HCT116 (cell line): ENCODE measurements around the gene CD44. TPM values are rescaled to one million over a fixed set of nuclear protein-coding genes. Genes with fewer than 3 reads are reported as not detected.
A peak's percentile ranks its signal among the peaks of the same experiment; 100 is the strongest.

Experiments used
- ATAC-seq: fragments of 200-7000 bp; cut with Tn5 transposase; 2 replicates; pipeline ENCODE4 v1.9.1; 2020; ENCODE audit warnings: mild to moderate bottlenecking, moderate library complexity
- BruUV-seq: library from RNA; stranded (reverse); fragments of 400-500 nt; replicated peaks from 2 replicates; lab custom pipeline; 2021; lab: Mats Ljungman, UMichigan
- CTCF ChIA-PET: fragments of 300-600 bp; sonication (Branson Sonifier 250); formaldehyde crosslinking; loops from one replicate; lab custom pipeline; 2021; ENCODE audit warnings: antibody characterized with exemption; lab: Charles Lee
- POLR2A ChIA-PET: fragments of 300-600, 350-600 bp; sonication (Branson Sonifier 250); formaldehyde crosslinking; loops from one replicate; lab custom pipeline; 2021; ENCODE audit warnings: antibody characterized with exemption; lab: Charles Lee
- RAD21 ChIA-PET, 2 experiments: fragments of 300-600 bp; sonication (Branson Sonifier 250); formaldehyde crosslinking; loops; one replicate each; lab custom pipeline; 2023; ENCODE audit warnings: low total read pairs in 2 of 2; ENCODE audit not compliant: uncharacterized antibody in 2 of 2, unreplicated experiment in 2 of 2, low non-redundant PET in 1 of 2; lab: Charles Lee
- DNase-seq: peaks from one replicate; pipeline ENCODE4 v3.0.0-alpha.2; 2010; ENCODE audit warnings: low read depth, low spot score
- H2AFZ ChIP-seq: fragments of 200-600 bp; shearing (Covaris generic), sonication (generic); 2 replicates; pipeline ENCODE4 v1.6.1; 2017; ENCODE audit warnings: low read depth, mixed run types, mixed read lengths, antibody characterized with exemption, low read length; ENCODE audit not compliant: poor library complexity, severe bottlenecking
- H3K27ac ChIP-seq: 2 replicates; pipeline ENCODE4 v1.5.1; 2012; ENCODE audit warnings: low read depth, low read length
- H3K27me3 ChIP-seq: fragments of 200-600 bp; sonication (generic); 2 replicates; pipeline ENCODE4 v1.6.1; 2016; ENCODE audit warnings: mixed run types, low read length, mixed read lengths; ENCODE audit not compliant: insufficient read depth
- H3K36me3 ChIP-seq, 2 experiments: fragments of 200-500 bp in 1 of 2; fragments of 200-600 bp in 1 of 2; sonication (Bioruptor generic) in 1 of 2; sonication (generic) in 1 of 2; 2 replicates each; pipeline versions ENCODE4 v1.5.1 to v1.6.1; 2014 to 2016; ENCODE audit warnings: low read length in 2 of 2, inconsistent platforms in 1 of 2, mixed read lengths in 1 of 2, mixed run types in 1 of 2; ENCODE audit not compliant: insufficient read depth in 2 of 2, control insufficient read depth in 1 of 2
- H3K4me1 ChIP-seq, 2 experiments: fragments of 200-600 bp in 1 of 2; sonication (generic) in 1 of 2; 2 replicates each; pipeline versions ENCODE4 v1.5.1 to v1.6.1; 2012 to 2017; ENCODE audit warnings: low read length in 2 of 2, inconsistent platforms in 1 of 2, mild to moderate bottlenecking in 1 of 2, mixed read lengths in 1 of 2, mixed run types in 1 of 2, moderate library complexity in 1 of 2; ENCODE audit not compliant: insufficient read depth in 2 of 2, control insufficient read depth in 1 of 2
- H3K4me2 ChIP-seq: fragments of 200-600 bp; sonication (generic); 2 replicates; pipeline ENCODE4 v1.6.1; 2017; ENCODE audit warnings: mixed run types, low read length, mixed read lengths
- H3K4me3 ChIP-seq, 2 experiments: fragments of 200-600 bp in 1 of 2; sonication (generic) in 1 of 2; replicated peaks in 1 of 2; 2 replicates each; pipeline ENCODE4 v1.5.1; 2011 to 2016; ENCODE audit warnings: low read length in 2 of 2, control low read depth in 1 of 2, low read depth in 1 of 2, mild to moderate bottlenecking in 1 of 2, mixed read lengths in 1 of 2, mixed run types in 1 of 2
- H3K79me2 ChIP-seq: fragments of 200-600 bp; sonication (generic); 2 replicates; pipeline ENCODE4 v1.6.1; 2017; ENCODE audit warnings: mild to moderate bottlenecking, mixed run types, low read length, moderate library complexity, mixed read lengths; ENCODE audit not compliant: insufficient read depth
- H3K9ac ChIP-seq: fragments of 200-600 bp; sonication (generic); 2 replicates; pipeline ENCODE4 v1.6.1; 2016; ENCODE audit warnings: low read length, mixed read lengths
- H3K9me2 ChIP-seq: fragments of 200-600 bp; sonication (generic), shearing (Covaris generic); 2 replicates; pipeline ENCODE4 v1.6.1; 2017; ENCODE audit warnings: mixed run types, mild to moderate bottlenecking, moderate library complexity; ENCODE audit not compliant: insufficient read depth
- H3K9me3 ChIP-seq, 2 experiments: fragments of 200-500 bp in 1 of 2; fragments of 200-600 bp in 1 of 2; sonication (Bioruptor generic) in 1 of 2; sonication (generic) in 1 of 2; 2 replicates each; pipeline ENCODE4 v1.6.1; 2014 to 2017; ENCODE audit warnings: low read length in 2 of 2, mixed read lengths in 2 of 2, inconsistent platforms in 1 of 2, low read depth in 1 of 2, mild to moderate bottlenecking in 1 of 2, mixed run types in 1 of 2, moderate library complexity in 1 of 2; ENCODE audit not compliant: control insufficient read depth in 1 of 2, insufficient read depth in 1 of 2
- H4K20me1 ChIP-seq: fragments of 200-600 bp; sonication (generic), shearing (Covaris generic); 2 replicates; pipeline ENCODE4 v1.6.1; 2017; ENCODE audit warnings: mixed run types, mild to moderate bottlenecking, moderate library complexity; ENCODE audit not compliant: insufficient read depth
- ATF3 ChIP-seq: IDR thresholded peaks from 2 replicates; pipeline ENCODE4 v1.6.1; 2012
- CBX3 ChIP-seq: IDR thresholded peaks from 2 replicates; pipeline ENCODE4 v1.6.1; 2012; ENCODE audit warnings: low read depth
- CTCF ChIP-seq, 3 experiments: fragments of 200-600 bp in 1 of 3; sonication (generic) in 1 of 3; IDR thresholded peaks in 2 of 3; conservative IDR thresholded peaks in 1 of 3; 2 replicates each; pipeline ENCODE4 v1.5.1; 2012 to 2017; ENCODE audit warnings: low read depth in 2 of 3, low read length in 2 of 3, antibody characterized with exemption in 1 of 3, borderline replicate concordance in 1 of 3, control low read depth in 1 of 3, mild to moderate bottlenecking in 1 of 3, mixed read lengths in 1 of 3, mixed run types in 1 of 3, moderate library complexity in 1 of 3; ENCODE audit not compliant: insufficient read depth in 1 of 3
- MAX ChIP-seq: IDR thresholded peaks from 2 replicates; pipeline ENCODE4 v1.6.1; 2012
- RAD21 ChIP-seq: IDR thresholded peaks from 2 replicates; pipeline ENCODE4 v1.6.1; 2012; ENCODE audit warnings: low read depth, mild to moderate bottlenecking
- REST ChIP-seq: IDR thresholded peaks from 2 replicates; pipeline ENCODE4 v1.6.1; 2012; ENCODE audit warnings: low read depth
- SRF ChIP-seq: IDR thresholded peaks from 2 replicates; pipeline ENCODE4 v1.6.1; 2012; ENCODE audit warnings: low read depth
- YY1 ChIP-seq: IDR thresholded peaks from 2 replicates; pipeline ENCODE4 v1.6.1; 2011; ENCODE audit warnings: low read length, low read depth, moderate library complexity, mild to moderate bottlenecking; ENCODE audit not compliant: insufficient replicate concordance; ENCODE audit errors: extremely low read depth
- intact Hi-C: fragments of 100-400 bp; cut with micrococcal nuclease; formaldehyde crosslinking; loops from 2 replicates; pipeline ENCODE4 v1.10.0; 2022
- total RNA-seq: library from RNA; stranded (reverse); gene quantifications from one replicate; pipeline ENCODE4 v1.2.1, GENCODE V29; 2021; ENCODE audit not compliant: unreplicated experiment

The CD44 gene
- total RNA-seq, 1 experiment from 2014 or later: 742 TPM

GRCh38 chr11:35262056-35262455 is 123.1 kb downstream of the CD44 start:
- Histone ChIP-seq H3K79me2 (no peaks in the 10 kb centered on the region), H3K9ac (no peak overlapping the region), H4K20me1 (no peaks in the 10 kb centered on the region), H3K27me3 (peaks cover 5% of the 10 kb centered on the region; the same call in 1 of the 2 replicates), H3K4me3 (no peak overlapping the region), H3K27ac (no peak overlapping the region), H2AFZ (no peak overlapping the region), H3K9me3 (no peaks in the 10 kb centered on the region), H3K4me1 (no peaks in the 10 kb centered on the region), H3K4me2 (no peak overlapping the region), H3K9me2 (no peaks in the 10 kb centered on the region), H3K36me3 (no peaks in the 10 kb centered on the region)
- DNase-seq (no peak), ATAC-seq (no peak)
- CTCF ChIA-PET: no interaction called here
- POLR2A ChIA-PET: no interaction called here
- no TSS peak for BruUV-seq
- RAD21 ChIA-PET: no interaction called here
- intact Hi-C loops: no loop called here
- no peak for TF ChIP-seq SRF
- no peak for TF ChIP-seq RAD21
- TF ChIP-seq CBX3: no peak
- TF ChIP-seq REST: no peak

GRCh38 chr11:35262735-35263134 is 123.8 kb downstream of the CD44 start:
- Histone ChIP-seq H3K27me3 (peaks cover 5% of the 10 kb centered on the region; the same call in 1 of the 2 replicates), H3K4me2 (no peak overlapping the region), H3K4me1 (no peaks in the 10 kb centered on the region)
- TF ChIP-seq CTCF (IDR thresholded peaks at IDR 0.05 in 2 of 3, conservative IDR thresholded peaks at IDR 0.05 in 1 of 3; ENCODE audit: borderline replicate concordance in 1 of 3, insufficient read depth in 1 of 3, low read depth in 2 of 3, low read length in 2 of 3): no peak
- TF ChIP-seq REST: peak; percentile 34
- TF ChIP-seq YY1: no peak
- no peak for TF ChIP-seq MAX
- no peak for TF ChIP-seq ATF3
- no peak for TF ChIP-seq RAD21
- TF ChIP-seq, all 23 proteins: peak for 1
- Histone ChIP-seq H4K20me1 (no peaks in the 10 kb centered on the region), H3K79me2 (no peaks in the 10 kb centered on the region), H3K9me3 (no peaks in the 10 kb centered on the region), H2AFZ (no peak overlapping the region), H3K9ac (no peak overlapping the region), H3K9me2 (no peaks in the 10 kb centered on the region), H3K4me3 (no peak overlapping the region), H3K36me3 (no peaks in the 10 kb centered on the region), H3K27ac (no peak overlapping the region)
- ATAC-seq: no peak
- intact Hi-C loops: no loop called here
- no TSS peak for BruUV-seq
- no peak for DNase-seq
- RAD21 ChIA-PET: no interaction called here
- CTCF ChIA-PET: no interaction called here
- POLR2A ChIA-PET: no interaction called here
